HepG2 (cell line): ENCODE measurements around the gene ARVCF. TPM values are rescaled to one million over a fixed set of nuclear protein-coding genes. Genes with fewer than 3 reads are reported as not detected.

ENCODE experiments used
- ATAC-seq: fragments of 200-7000 bp; cut with Tn5 transposase; 3 replicates; pipeline ENCODE4 v1.9.1; 2020; ENCODE audit warnings: mild to moderate bottlenecking, moderate library complexity
- BruUV-seq: library from RNA; stranded (reverse); fragments of 400-500 nt; replicated peaks from 2 replicates; lab custom pipeline; 2021; lab: Mats Ljungman, UMichigan
- CTCF ChIA-PET: fragments of 300-600 bp; formaldehyde crosslinking; extraction: SDS; loops from one replicate; lab custom pipeline; 2021; ENCODE audit warnings: low total read pairs, inconsistent platforms, low intra/inter-chr PET ratio; lab: Yijun Ruan, JAX
- POLR2A ChIA-PET: fragments of 350-600 bp; sonication (Branson Sonifier 250); formaldehyde crosslinking; loops from one replicate; lab custom pipeline; 2020; ENCODE audit warnings: antibody characterized with exemption, inconsistent platforms; lab: Yijun Ruan, JAX
- DNase-seq: peaks from one replicate; pipeline ENCODE4 v3.0.0-alpha.2; 2015; ENCODE audit warnings: low spot score
- FAIRE-seq: peaks from 3 replicates; lab custom pipeline; 2011; peaks lifted over from hg19 to GRCh38; lab: Jason Lieb, UNC
- H2AFZ ChIP-seq: one replicate; pipeline ENCODE4 v1.6.1; 2011; ENCODE audit warnings: low read length, inconsistent platforms
- H3K27ac ChIP-seq: fragments of 300-600 bp; 3 replicates; pipeline ENCODE4 v1.8.0; 2011; ENCODE audit warnings: mixed run types, mild to moderate bottlenecking, mixed read lengths, low read length, inconsistent platforms; ENCODE audit not compliant: insufficient read depth; ENCODE audit errors: extremely low read length
- H3K27me3 ChIP-seq, 2 experiments: fragments of 200-600 bp in 1 of 2; 2 replicates in 1 of 2; 3 replicates in 1 of 2; pipeline versions ENCODE4 v1.6.0 to v1.8.0; 2011; ENCODE audit warnings: low read length in 2 of 2, mild to moderate bottlenecking in 2 of 2, moderate library complexity in 2 of 2, inconsistent platforms in 1 of 2; ENCODE audit not compliant: insufficient read depth in 2 of 2, control insufficient read depth in 1 of 2
- H3K36me3 ChIP-seq, 2 experiments: fragments of 200-600 bp in 1 of 2; replicated peaks in 1 of 2; 2 replicates in 1 of 2; 3 replicates in 1 of 2; pipeline versions ENCODE4 v1.5.1 to v1.8.0; 2011; ENCODE audit warnings: low read length in 2 of 2, inconsistent platforms in 1 of 2; ENCODE audit not compliant: insufficient read depth in 2 of 2, control insufficient read depth in 1 of 2
- H3K4me1 ChIP-seq: 2 replicates; pipeline ENCODE4 v1.5.1; 2012; ENCODE audit warnings: low read length, inconsistent platforms; ENCODE audit not compliant: insufficient read depth
- H3K4me2 ChIP-seq: 2 replicates; pipeline ENCODE4 v1.6.0; 2011; ENCODE audit warnings: low read depth, low read length, inconsistent platforms
- H3K4me3 ChIP-seq, 3 experiments: fragments of 200-600 bp in 1 of 3; sonication (generic), shearing (Covaris generic) in 1 of 3; replicated peaks in 1 of 3; 2 replicates each; pipeline ENCODE4 v1.5.1; 2011 to 2016; ENCODE audit warnings: low read length in 3 of 3, inconsistent platforms in 2 of 3, low read depth in 2 of 3, mild to moderate bottlenecking in 2 of 3, control low read depth in 1 of 3, mixed read lengths in 1 of 3; ENCODE audit not compliant: insufficient read depth in 1 of 3
- H3K79me2 ChIP-seq: one replicate; pipeline ENCODE4 v1.6.1; 2011; ENCODE audit warnings: low read length, inconsistent platforms; ENCODE audit not compliant: insufficient read depth
- H3K9ac ChIP-seq: 2 replicates; pipeline ENCODE4 v1.6.0; 2011; ENCODE audit warnings: mild to moderate bottlenecking, low read depth, low read length, inconsistent platforms; ENCODE audit not compliant: insufficient read depth
- H3K9me3 ChIP-seq: 2 replicates; pipeline ENCODE4 v1.5.1; 2012; ENCODE audit warnings: mild to moderate bottlenecking, low read length
- H4K20me1 ChIP-seq: 2 replicates; pipeline ENCODE4 v1.6.0; 2011; ENCODE audit warnings: inconsistent platforms, mild to moderate bottlenecking, low read length, moderate library complexity; ENCODE audit not compliant: insufficient read depth
- CBFB ChIP-seq: sonication (generic); formaldehyde crosslinking; IDR thresholded peaks from 2 replicates; pipeline ENCODE4 v1.4.0; 2020; ENCODE audit warnings: missing genetic modification reagents
- ETV5 ChIP-seq: IDR thresholded peaks from 2 replicates; pipeline ENCODE4 v1.6.1; 2018; ENCODE audit warnings: missing biosample characterization, missing genetic modification reagents, inconsistent platforms, borderline replicate concordance
- KMT2B ChIP-seq: IDR thresholded peaks from 2 replicates; pipeline ENCODE4 v1.6.1; 2016; ENCODE audit warnings: missing genetic modification reagents, missing compliant biosample characterization
- MXD4 ChIP-seq: IDR thresholded peaks from 2 replicates; pipeline ENCODE4 v1.6.1; 2016; ENCODE audit warnings: mild to moderate bottlenecking, missing biosample characterization, missing genetic modification reagents
- NFE2L2 ChIP-seq: fragments of 150-350 bp; IDR thresholded peaks from 2 replicates; pipeline ENCODE4 v1.6.1; 2014; ENCODE audit warnings: low read length
- POLR2AphosphoS5 ChIP-seq: IDR thresholded peaks from 2 replicates; pipeline ENCODE4 v1.6.1; 2012; ENCODE audit warnings: low read depth, low read length
- ZBTB3 ChIP-seq: sonication (generic); formaldehyde crosslinking; IDR thresholded peaks from 2 replicates; pipeline ENCODE4 v1.4.0; 2020; ENCODE audit warnings: low read depth, mild to moderate bottlenecking, moderate library complexity, missing genetic modification reagents, borderline replicate concordance
- ZNF207 ChIP-seq: fragments of 450-650 bp; IDR thresholded peaks from 2 replicates; pipeline ENCODE4 v1.6.1; 2016; ENCODE audit warnings: antibody characterized with exemption, borderline replicate concordance
- ZNF296 ChIP-seq: sonication (generic); formaldehyde crosslinking; conservative IDR thresholded peaks from 2 replicates; pipeline ENCODE4 v1.5.0; 2020; ENCODE audit warnings: mild to moderate bottlenecking, missing genetic modification reagents
- ZNF607 ChIP-seq: sonication (generic); formaldehyde crosslinking; IDR thresholded peaks from 2 replicates; pipeline ENCODE4 v1.5.1; 2020; ENCODE audit warnings: missing genetic modification reagents, mild to moderate bottlenecking, borderline replicate concordance
- ZNF850 ChIP-seq: sonication (generic); formaldehyde crosslinking; conservative IDR thresholded peaks from 2 replicates; pipeline ENCODE4 v1.9.0; 2021; ENCODE audit warnings: mild to moderate bottlenecking, missing genetic modification reagents
- WGBS: methylation state at CpG from one replicate; pipeline ENCODE4 v1.1.6; 2017; ENCODE audit warnings: low lambda C conversion rate; 5-methylcytosine and 5-hydroxymethylcytosine counted together
- in situ Hi-C: cut with HindIII; loops from 2 replicates; pipeline ENCODE4 v1.10.0; 2017; ENCODE audit warnings: low pct_unique_long_range_greater_than_20kb; ENCODE audit not compliant: extremely low pct_ligation_motif_present
- intact Hi-C: fragments of 100-400 bp; cut with micrococcal nuclease; formaldehyde crosslinking; loops from one replicate; pipeline ENCODE4 v1.10.0; 2022; ENCODE audit not compliant: unreplicated experiment
- polyA plus RNA-seq, 8 experiments: library from polyadenylated mRNA; depleted of rRNA in 3 of 8; stranded (reverse) in 7 of 8; unstranded in 1 of 8; fragments of >200 nt; fragmentation: Illumina TruSeq in 4 of 8; extraction: Trizol in 4 of 8; gene quantifications; 2 replicates each; pipeline versions ENCODE4 v1.2.1 to v1.2.3, GENCODE V29; 2011 to 2016; ENCODE audit warnings: low read depth in 4 of 8, missing spikeins in 1 of 8, mixed read lengths in 1 of 8; ENCODE audit not compliant: insufficient read depth in 1 of 8
- total RNA-seq, 5 experiments: library from RNA; depleted of rRNA; stranded (reverse); fragments of >200 nt; fragmentation: Illumina TruSeq; extraction: Trizol; gene quantifications; 2 replicates each; pipeline ENCODE4 v1.2.3, GENCODE V29; 2016; ENCODE audit warnings: low read depth in 1 of 5
- TF ChIP-seq, protein P1 (sequence below), 2 experiments: fragments of 450-650 bp in 1 of 2; sonication (generic) in 1 of 2; formaldehyde crosslinking; IDR thresholded peaks; 2 replicates each; pipeline versions ENCODE4 v1.5.0 to v1.8.0; 2020 to 2022; ENCODE audit warnings: mild to moderate bottlenecking in 1 of 2, missing genetic modification reagents in 1 of 2
- TF ChIP-seq, protein P2 (sequence below): sonication (generic); formaldehyde crosslinking; IDR thresholded peaks from 2 replicates; pipeline ENCODE4 v1.5.0; 2020; ENCODE audit warnings: mild to moderate bottlenecking, missing genetic modification reagents, moderate library complexity
- TF ChIP-seq, protein P3 (sequence below): sonication (generic); formaldehyde crosslinking; IDR thresholded peaks from 2 replicates; pipeline ENCODE4 v1.4.0; 2020; ENCODE audit warnings: mild to moderate bottlenecking, missing genetic modification reagents

Gene ARVCF
- total and polyA plus RNA-seq, 2 of the 13 experiments (the other 11 are each of a cell fraction or from before 2014, with no cell fraction given), result 16.4 to 17.7 TPM

DNA sequence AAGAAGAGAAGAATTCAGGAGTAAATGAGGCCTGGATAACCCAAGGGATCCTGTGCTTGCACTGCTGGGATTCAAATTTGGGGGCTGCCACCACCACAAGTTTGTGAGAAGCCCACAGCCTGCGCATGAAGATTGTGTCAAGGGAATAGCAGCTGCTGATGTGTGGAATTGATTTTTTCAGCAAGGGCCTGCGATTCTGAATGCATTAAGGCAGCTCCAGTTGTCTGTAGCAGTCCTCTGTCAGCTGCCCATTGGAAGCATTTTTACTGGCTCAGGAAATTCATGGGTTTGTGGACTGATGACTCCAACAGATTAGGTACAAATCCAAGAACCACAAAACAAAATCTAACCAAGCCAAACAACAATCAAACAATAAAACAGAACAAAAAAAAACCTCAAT, 14.0 kb downstream of the ARVCF start (continued):
- no peak for TF ChIP-seq NFE2L2

DNA sequence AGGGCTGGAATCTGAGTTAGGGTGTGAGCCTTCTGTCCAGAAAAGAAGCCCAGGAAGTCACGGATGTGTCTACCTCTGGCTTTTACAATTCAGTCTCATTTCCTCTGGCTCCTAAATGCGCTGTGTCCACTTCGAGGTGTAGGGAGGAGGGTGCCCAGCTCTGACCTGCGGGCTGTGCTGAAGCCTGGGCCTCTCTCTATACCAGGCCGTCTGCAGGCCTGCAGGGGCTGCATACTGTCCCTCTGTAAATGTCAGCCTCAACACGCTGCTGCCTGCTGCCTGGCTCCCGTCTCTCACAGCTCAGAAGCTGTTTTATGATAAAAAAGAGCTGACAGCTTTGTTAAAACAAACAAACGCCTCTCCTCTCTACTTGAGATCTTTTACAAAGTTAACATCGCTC, 14.5 kb downstream of the ARVCF start:
- CTCF ChIA-PET, result no interaction called here

More for the DNA sequence above, 14.5 kb downstream of the ARVCF start:
- in situ Hi-C loops (no loop called here), intact Hi-C loops (no loop called here)
- Histone ChIP-seq H3K79me2 (peaks cover 9% of the 10 kb centered on the region), H3K9me3 (peaks cover 14% of the 10 kb centered on the region), H3K4me1 (peaks cover 43% of the 10 kb centered on the region), H2AFZ (no peak overlapping the region), H3K27me3 (0 out of 5 replicates have a peak, but pooled peaks cover 0 to 1% of the 10 kb centered on the region in 2 experiments), H4K20me1 (no peaks in the 10 kb centered on the region; the same call in 1 of the 2 replicates), H3K36me3 (peaks cover 1 to 7% of the 10 kb centered on the region in 2 experiments; a peak in 1 of 5 replicates), H3K4me3 (no peak overlapping the region), H3K27ac (no peak overlapping the region), H3K4me2 (no peak overlapping the region), H3K9ac (no peak overlapping the region)
- no TSS peak for BruUV-seq
- POLR2A ChIA-PET, result no interaction called here
- no peak for ATAC-seq
- DNase-seq, result no peak
- FAIRE-seq, result no peak
- WGBS, result 95% methylated on average over 5 of the region's 9 CpGs
- TF ChIP-seq CBFB (CRISPR knock-in tag) (no peak), MXD4 (CRISPR knock-in tag) (no peak), ZBTB3 (CRISPR knock-in tag) (no peak), ZNF607 (CRISPR knock-in tag) (no peak), ZNF850 (CRISPR knock-in tag) (no peak), ETV5 (CRISPR knock-in tag) (no peak), ZNF207 (no peak), KMT2B (CRISPR knock-in tag) (no peak), ZNF296 (CRISPR knock-in tag) (no peak), POLR2AphosphoS5 (no peak)
- TF ChIP-seq, protein P1, sequence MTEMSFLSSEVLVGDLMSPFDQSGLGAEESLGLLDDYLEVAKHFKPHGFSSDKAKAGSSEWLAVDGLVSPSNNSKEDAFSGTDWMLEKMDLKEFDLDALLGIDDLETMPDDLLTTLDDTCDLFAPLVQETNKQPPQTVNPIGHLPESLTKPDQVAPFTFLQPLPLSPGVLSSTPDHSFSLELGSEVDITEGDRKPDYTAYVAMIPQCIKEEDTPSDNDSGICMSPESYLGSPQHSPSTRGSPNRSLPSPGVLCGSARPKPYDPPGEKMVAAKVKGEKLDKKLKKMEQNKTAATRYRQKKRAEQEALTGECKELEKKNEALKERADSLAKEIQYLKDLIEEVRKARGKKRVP (CRISPR knock-in tag; IDR thresholded peaks at IDR 0.05), result no peak
- TF ChIP-seq, protein P2, sequence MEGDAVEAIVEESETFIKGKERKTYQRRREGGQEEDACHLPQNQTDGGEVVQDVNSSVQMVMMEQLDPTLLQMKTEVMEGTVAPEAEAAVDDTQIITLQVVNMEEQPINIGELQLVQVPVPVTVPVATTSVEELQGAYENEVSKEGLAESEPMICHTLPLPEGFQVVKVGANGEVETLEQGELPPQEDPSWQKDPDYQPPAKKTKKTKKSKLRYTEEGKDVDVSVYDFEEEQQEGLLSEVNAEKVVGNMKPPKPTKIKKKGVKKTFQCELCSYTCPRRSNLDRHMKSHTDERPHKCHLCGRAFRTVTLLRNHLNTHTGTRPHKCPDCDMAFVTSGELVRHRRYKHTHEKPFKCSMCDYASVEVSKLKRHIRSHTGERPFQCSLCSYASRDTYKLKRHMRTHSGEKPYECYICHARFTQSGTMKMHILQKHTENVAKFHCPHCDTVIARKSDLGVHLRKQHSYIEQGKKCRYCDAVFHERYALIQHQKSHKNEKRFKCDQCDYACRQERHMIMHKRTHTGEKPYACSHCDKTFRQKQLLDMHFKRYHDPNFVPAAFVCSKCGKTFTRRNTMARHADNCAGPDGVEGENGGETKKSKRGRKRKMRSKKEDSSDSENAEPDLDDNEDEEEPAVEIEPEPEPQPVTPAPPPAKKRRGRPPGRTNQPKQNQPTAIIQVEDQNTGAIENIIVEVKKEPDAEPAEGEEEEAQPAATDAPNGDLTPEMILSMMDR, result no peak
- TF ChIP-seq, protein P3, sequence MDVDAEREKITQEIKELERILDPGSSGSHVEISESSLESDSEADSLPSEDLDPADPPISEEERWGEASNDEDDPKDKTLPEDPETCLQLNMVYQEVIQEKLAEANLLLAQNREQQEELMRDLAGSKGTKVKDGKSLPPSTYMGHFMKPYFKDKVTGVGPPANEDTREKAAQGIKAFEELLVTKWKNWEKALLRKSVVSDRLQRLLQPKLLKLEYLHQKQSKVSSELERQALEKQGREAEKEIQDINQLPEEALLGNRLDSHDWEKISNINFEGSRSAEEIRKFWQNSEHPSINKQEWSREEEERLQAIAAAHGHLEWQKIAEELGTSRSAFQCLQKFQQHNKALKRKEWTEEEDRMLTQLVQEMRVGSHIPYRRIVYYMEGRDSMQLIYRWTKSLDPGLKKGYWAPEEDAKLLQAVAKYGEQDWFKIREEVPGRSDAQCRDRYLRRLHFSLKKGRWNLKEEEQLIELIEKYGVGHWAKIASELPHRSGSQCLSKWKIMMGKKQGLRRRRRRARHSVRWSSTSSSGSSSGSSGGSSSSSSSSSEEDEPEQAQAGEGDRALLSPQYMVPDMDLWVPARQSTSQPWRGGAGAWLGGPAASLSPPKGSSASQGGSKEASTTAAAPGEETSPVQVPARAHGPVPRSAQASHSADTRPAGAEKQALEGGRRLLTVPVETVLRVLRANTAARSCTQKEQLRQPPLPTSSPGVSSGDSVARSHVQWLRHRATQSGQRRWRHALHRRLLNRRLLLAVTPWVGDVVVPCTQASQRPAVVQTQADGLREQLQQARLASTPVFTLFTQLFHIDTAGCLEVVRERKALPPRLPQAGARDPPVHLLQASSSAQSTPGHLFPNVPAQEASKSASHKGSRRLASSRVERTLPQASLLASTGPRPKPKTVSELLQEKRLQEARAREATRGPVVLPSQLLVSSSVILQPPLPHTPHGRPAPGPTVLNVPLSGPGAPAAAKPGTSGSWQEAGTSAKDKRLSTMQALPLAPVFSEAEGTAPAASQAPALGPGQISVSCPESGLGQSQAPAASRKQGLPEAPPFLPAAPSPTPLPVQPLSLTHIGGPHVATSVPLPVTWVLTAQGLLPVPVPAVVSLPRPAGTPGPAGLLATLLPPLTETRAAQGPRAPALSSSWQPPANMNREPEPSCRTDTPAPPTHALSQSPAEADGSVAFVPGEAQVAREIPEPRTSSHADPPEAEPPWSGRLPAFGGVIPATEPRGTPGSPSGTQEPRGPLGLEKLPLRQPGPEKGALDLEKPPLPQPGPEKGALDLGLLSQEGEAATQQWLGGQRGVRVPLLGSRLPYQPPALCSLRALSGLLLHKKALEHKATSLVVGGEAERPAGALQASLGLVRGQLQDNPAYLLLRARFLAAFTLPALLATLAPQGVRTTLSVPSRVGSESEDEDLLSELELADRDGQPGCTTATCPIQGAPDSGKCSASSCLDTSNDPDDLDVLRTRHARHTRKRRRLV (CRISPR knock-in tag), result no peak
